LNCaP clone FGC (cell line): ENCODE data around the gene NKAIN2.

Experiments used
- DNase-seq: peaks from one replicate; pipeline ENCODE4 v3.0.0-alpha.2; 2011; ENCODE audit warnings: low read depth
- H3K4me3 ChIP-seq: 2 replicates; pipeline ENCODE4 v1.5.1; 2011; ENCODE audit warnings: mild to moderate bottlenecking, low read depth, low read length, control low read depth
- CTCF ChIP-seq: IDR thresholded peaks from 2 replicates; pipeline ENCODE4 v1.5.1; 2012; ENCODE audit warnings: mild to moderate bottlenecking; ENCODE audit not compliant: control insufficient read depth, insufficient read depth; ENCODE audit errors: extremely low read depth

Gene NKAIN2

GRCh38 chr6:124494956-124495664 lies 691.4 kb downstream of the NKAIN2 start:
- TF ChIP-seq CTCF, result no peak
- no peak for DNase-seq
- H3K4me3 ChIP-seq, result no peak overlapping the region

GRCh38 chr6:124495665-124496190 lies 692.1 kb downstream of the NKAIN2 start:
- no peak overlapping the region for H3K4me3 ChIP-seq
- TF ChIP-seq CTCF, result no peak
- no peak for DNase-seq

- no peak overlapping the region for H3K4me3 ChIP-seq
- DNase-seq, result no peak
- TF ChIP-seq CTCF, result no peak
Measured at GRCh38 chr6:124496334-124496733, 692.7 kb downstream of the NKAIN2 start.

- DNase-seq, result no peak
- TF ChIP-seq CTCF, result no peak
- no peak overlapping the region for H3K4me3 ChIP-seq
Measured at GRCh38 chr6:124512431-124512830, 708.8 kb downstream of the NKAIN2 start.

GRCh38 chr6:124517339-124517738 lies 713.7 kb downstream of the NKAIN2 start:
- H3K4me3 ChIP-seq, result no peak overlapping the region
- no peak for TF ChIP-seq CTCF
- no peak for DNase-seq

GRCh38 chr6:124520514-124520913 lies 716.8 kb downstream of the NKAIN2 start:
- no peak overlapping the region for H3K4me3 ChIP-seq
- TF ChIP-seq CTCF, result no peak
- DNase-seq, result no peak

- DNase-seq, result no peak
- no peak for TF ChIP-seq CTCF
Measured at GRCh38 chr6:124522335-124522734, 718.7 kb downstream of the NKAIN2 start.

More at GRCh38 chr6:124522335-124522734, 718.7 kb downstream of the NKAIN2 start:
- H3K4me3 ChIP-seq, result no peak overlapping the region
